ENCODE data around the gene SLC22A17.

The SLC22A17 gene

GRCh38 chr14:23375527-23376251, 23.0 kb upstream of the SLC22A17 start:
- Mint-ChIP-seq H3K36me3 (no peaks in the 10 kb centered on the region), H3K9me3 (no peaks in the 10 kb centered on the region), H3K27ac (no peak overlapping the region), H3K4me3 (no peak overlapping the region), H3K4me1 (no peaks in the 10 kb centered on the region)
- ATAC-seq = no peak
- no peak for DNase-seq (ENCODE audit: low spot score in 2 of 2)

- Mint-ChIP-seq H3K4me3 (no peak overlapping the region), H3K9me3 (no peaks in the 10 kb centered on the region), H3K36me3 (no peaks in the 10 kb centered on the region), H3K4me1 (no peaks in the 10 kb centered on the region), H3K27ac (no peak overlapping the region)
- ATAC-seq = no peak
- no peak for DNase-seq (ENCODE audit: low spot score in 2 of 2)
These were observed 20.4 kb upstream of the SLC22A17 start for GRCh38 chr14:23373041-23373440.

- H3K4me1 Mint-ChIP-seq = no peaks in the 10 kb centered on the region
- H3K27ac Mint-ChIP-seq = peak within 1 kb of the TSS; percentile 9
These were observed 19.8 kb upstream of the SLC22A17 start, which contains the start of gene IL25 for GRCh38 chr14:23372509-23372908. Gene IL25 (plus strand): TSS chr14:23372809.

GRCh38 chr14:23371865-23372264, 19.2 kb upstream of the SLC22A17 start:
- H3K4me3 Mint-ChIP-seq = no peak overlapping the region
- peak overlapping the region; percentile 9 for H3K27ac Mint-ChIP-seq
- ATAC-seq (no peak), DNase-seq (ENCODE audit: low spot score in 2 of 2) (no peak)
- H3K9me3 Mint-ChIP-seq = no peaks in the 10 kb centered on the region
- H3K36me3 Mint-ChIP-seq = no peaks in the 10 kb centered on the region
- no peaks in the 10 kb centered on the region for H3K4me1 Mint-ChIP-seq

More at GRCh38 chr14:23372509-23372908, 19.8 kb upstream of the SLC22A17 start, which contains the start of gene IL25:
- H3K36me3 Mint-ChIP-seq = no peaks in the 10 kb centered on the region
- no peaks in the 10 kb centered on the region for H3K9me3 Mint-ChIP-seq
- ATAC-seq (no peak), DNase-seq (ENCODE audit: low spot score in 2 of 2) (no peak)
- H3K4me3 Mint-ChIP-seq = no peak within 1 kb of the TSS

- Mint-ChIP-seq H3K4me3 (no peak overlapping the region), H3K27ac (no peak overlapping the region), H3K4me1 (no peaks in the 10 kb centered on the region), H3K9me3 (no peaks in the 10 kb centered on the region), H3K36me3 (no peaks in the 10 kb centered on the region)
- ATAC-seq (no peak), DNase-seq (ENCODE audit: low spot score in 2 of 2) (no peak)
These were observed 17.5 kb upstream of the SLC22A17 start for GRCh38 chr14:23370221-23370620.

GRCh38 chr14:23366426-23366921, 13.8 kb upstream of the SLC22A17 start:
- Mint-ChIP-seq H3K4me3 (no peak overlapping the region), H3K4me1 (no peaks in the 10 kb centered on the region), H3K9me3 (no peaks in the 10 kb centered on the region), H3K36me3 (no peaks in the 10 kb centered on the region), H3K27ac (no peak overlapping the region)
- DNase-seq (ENCODE audit: low spot score in 2 of 2) (no peak), ATAC-seq (no peak)

- H3K27ac Mint-ChIP-seq = no peak overlapping the region
- DNase-seq (ENCODE audit: low spot score in 2 of 2) (no peak), ATAC-seq (no peak)
- no peak overlapping the region for H3K4me3 Mint-ChIP-seq
- H3K36me3 Mint-ChIP-seq = no peaks in the 10 kb centered on the region
- H3K4me1 Mint-ChIP-seq = peaks cover 4% of the 10 kb centered on the region
- no peaks in the 10 kb centered on the region for H3K9me3 Mint-ChIP-seq
These were observed 13.2 kb upstream of the SLC22A17 start for GRCh38 chr14:23365732-23366425.

- no peaks in the 10 kb centered on the region for H3K36me3 Mint-ChIP-seq
- ATAC-seq (no peak), DNase-seq (ENCODE audit: low spot score in 2 of 2) (no peak)
- no peak within 1 kb of the TSS for H3K4me3 Mint-ChIP-seq
- no peak within 1 kb of the TSS for H3K27ac Mint-ChIP-seq
- no peaks in the 10 kb centered on the region for H3K9me3 Mint-ChIP-seq
- peaks cover 4% of the 10 kb centered on the region for H3K4me1 Mint-ChIP-seq
These were observed 12.5 kb upstream of the SLC22A17 start, which contains the start of gene EFS for GRCh38 chr14:23365036-23365731. Gene EFS (minus strand): TSS chr14:23365172. CDS start chr14:23365025, 147 bp downstream.

- Mint-ChIP-seq H3K4me3 (no peak overlapping the region), H3K9me3 (no peaks in the 10 kb centered on the region), H3K36me3 (no peaks in the 10 kb centered on the region), H3K4me1 (peaks cover 4% of the 10 kb centered on the region), H3K27ac (no peak overlapping the region)
- no peak for DNase-seq (ENCODE audit: low spot score in 2 of 2)
- no peak for ATAC-seq
These were observed 11.7 kb upstream of the SLC22A17 start for GRCh38 chr14:23364164-23365035.

- no peak overlapping the region for H3K4me3 Mint-ChIP-seq
- DNase-seq (ENCODE audit: low spot score in 2 of 2) (no peak), ATAC-seq (no peak)
- no peak overlapping the region for H3K27ac Mint-ChIP-seq
- H3K9me3 Mint-ChIP-seq = no peaks in the 10 kb centered on the region
- peaks cover 4% of the 10 kb centered on the region for H3K4me1 Mint-ChIP-seq
- H3K36me3 Mint-ChIP-seq = no peaks in the 10 kb centered on the region
These were observed 9.5 kb upstream of the SLC22A17 start for GRCh38 chr14:23362200-23362599.

GRCh38 chr14:23361763-23362162, 9.1 kb upstream of the SLC22A17 start:
- no peak for DNase-seq (ENCODE audit: low spot score in 2 of 2)
- Mint-ChIP-seq H3K4me3 (no peak overlapping the region), H3K36me3 (no peaks in the 10 kb centered on the region), H3K9me3 (no peaks in the 10 kb centered on the region), H3K4me1 (peaks cover 4% of the 10 kb centered on the region), H3K27ac (no peak overlapping the region)
- no peak for ATAC-seq

- Mint-ChIP-seq H3K4me3 (no peak overlapping the region), H3K27ac (peak overlapping the region; percentile 4), H3K9me3 (no peaks in the 10 kb centered on the region), H3K36me3 (no peaks in the 10 kb centered on the region), H3K4me1 (peaks cover 4% of the 10 kb centered on the region)
- DNase-seq (ENCODE audit: low spot score in 2 of 2) (no peak), ATAC-seq (peak; percentile 71)
These were observed 8.6 kb upstream of the SLC22A17 start for GRCh38 chr14:23361320-23361719.

- no peaks in the 10 kb centered on the region for H3K9me3 Mint-ChIP-seq
- no peak for ATAC-seq
- peaks cover 4% of the 10 kb centered on the region for H3K4me1 Mint-ChIP-seq
- H3K27ac Mint-ChIP-seq = peak overlapping the region; percentile 4
- no peaks in the 10 kb centered on the region for H3K36me3 Mint-ChIP-seq
- H3K4me3 Mint-ChIP-seq = no peak overlapping the region
- no peak for DNase-seq (ENCODE audit: low spot score in 2 of 2)
These were observed 7.8 kb upstream of the SLC22A17 start for GRCh38 chr14:23360496-23360895.

GRCh38 chr14:23359722-23360447, 7.2 kb upstream of the SLC22A17 start:
- ATAC-seq (no peak), DNase-seq (ENCODE audit: low spot score in 2 of 2) (no peak)
- Mint-ChIP-seq H3K4me1 (peaks cover 4% of the 10 kb centered on the region), H3K36me3 (no peaks in the 10 kb centered on the region), H3K9me3 (no peaks in the 10 kb centered on the region), H3K27ac (no peak overlapping the region), H3K4me3 (no peak overlapping the region)
